ENCODE data around the gene MYL7. TPM values are rescaled to one million over a fixed set of nuclear protein-coding genes. Genes with fewer than 3 reads are reported as not detected.

MYL7 gene, protein sequence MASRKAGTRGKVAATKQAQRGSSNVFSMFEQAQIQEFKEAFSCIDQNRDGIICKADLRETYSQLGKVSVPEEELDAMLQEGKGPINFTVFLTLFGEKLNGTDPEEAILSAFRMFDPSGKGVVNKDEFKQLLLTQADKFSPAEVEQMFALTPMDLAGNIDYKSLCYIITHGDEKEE
- total RNA-seq = 0.47 TPM in 1 of 2 replicates, not detected in the other

DNA sequence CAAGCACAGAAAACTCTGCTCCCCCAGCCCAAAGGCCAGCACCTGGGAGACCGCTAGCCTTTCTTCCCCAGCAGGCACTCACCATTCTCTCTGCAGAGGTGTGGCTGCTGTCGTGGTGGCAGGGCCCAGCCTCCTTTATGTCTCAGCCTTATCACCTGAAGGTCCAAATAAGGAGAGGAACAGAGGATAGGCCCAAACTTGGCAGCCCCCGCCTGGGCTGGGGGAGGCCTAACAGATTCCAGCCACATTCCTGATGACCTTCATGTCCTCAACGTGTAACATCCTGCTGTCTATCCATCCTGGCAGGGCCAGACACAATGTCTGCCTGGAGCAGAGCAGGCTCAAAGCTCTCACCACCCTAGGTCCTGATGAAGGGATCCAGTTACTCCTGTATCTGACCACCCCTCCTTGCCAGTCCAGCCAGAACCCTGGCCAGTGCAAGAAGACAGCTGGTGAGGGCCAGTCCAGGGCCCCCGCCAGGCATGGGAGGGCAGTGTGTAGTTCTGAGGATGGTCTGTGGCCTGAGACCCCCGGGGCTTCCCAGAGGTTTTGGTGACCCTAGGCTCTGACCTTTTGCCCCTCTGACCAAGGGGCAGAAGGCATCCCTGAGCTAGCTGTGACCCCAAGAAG is at the start of gene MYL7:
Gene MYL7, minus strand, starts transcription at position 112 of the 630 bp plus-strand sequence. Its CDS starts 27 bp downstream, at position 85.

DNA sequence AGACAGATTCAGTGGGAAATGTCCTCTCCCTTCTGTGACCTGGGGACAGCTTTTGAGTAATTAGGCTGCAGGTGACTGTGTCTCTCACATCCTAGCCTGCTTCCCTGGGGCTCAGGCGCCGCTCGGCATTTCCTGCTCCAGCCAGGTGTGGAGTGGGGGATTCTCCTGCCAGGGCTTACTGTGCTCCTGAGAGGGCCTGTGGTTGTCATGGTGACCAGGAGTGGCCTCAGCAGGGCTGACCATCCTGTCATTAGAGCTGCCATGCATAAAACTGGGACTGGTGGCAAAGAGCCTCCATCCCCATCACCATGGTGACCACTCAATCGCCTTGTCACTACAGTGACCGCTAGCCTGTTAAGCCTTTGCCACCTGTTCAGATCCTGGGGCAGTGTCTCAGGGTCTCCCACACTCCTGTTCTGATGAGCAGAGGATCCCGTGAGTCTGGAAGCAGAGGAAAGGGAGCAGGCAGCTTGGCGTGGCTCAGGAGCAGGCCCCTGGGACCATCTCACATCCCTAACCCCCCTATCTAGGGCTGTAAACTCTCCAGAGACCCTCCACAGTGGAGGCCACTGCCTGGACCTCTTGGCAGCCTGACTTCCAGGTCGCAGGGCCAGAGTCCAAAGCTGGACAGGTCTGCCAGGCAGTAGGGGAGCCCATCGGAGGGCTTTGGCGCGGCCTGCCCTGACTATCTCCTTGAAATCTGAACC is 48.3 kb upstream of the MYL7 start, which contains the start of gene GCK:
Gene GCK, minus strand, starts transcription at position 154 of the 707 bp plus-strand sequence. CDS start 486 bp downstream, outside the sequence.

DNA sequence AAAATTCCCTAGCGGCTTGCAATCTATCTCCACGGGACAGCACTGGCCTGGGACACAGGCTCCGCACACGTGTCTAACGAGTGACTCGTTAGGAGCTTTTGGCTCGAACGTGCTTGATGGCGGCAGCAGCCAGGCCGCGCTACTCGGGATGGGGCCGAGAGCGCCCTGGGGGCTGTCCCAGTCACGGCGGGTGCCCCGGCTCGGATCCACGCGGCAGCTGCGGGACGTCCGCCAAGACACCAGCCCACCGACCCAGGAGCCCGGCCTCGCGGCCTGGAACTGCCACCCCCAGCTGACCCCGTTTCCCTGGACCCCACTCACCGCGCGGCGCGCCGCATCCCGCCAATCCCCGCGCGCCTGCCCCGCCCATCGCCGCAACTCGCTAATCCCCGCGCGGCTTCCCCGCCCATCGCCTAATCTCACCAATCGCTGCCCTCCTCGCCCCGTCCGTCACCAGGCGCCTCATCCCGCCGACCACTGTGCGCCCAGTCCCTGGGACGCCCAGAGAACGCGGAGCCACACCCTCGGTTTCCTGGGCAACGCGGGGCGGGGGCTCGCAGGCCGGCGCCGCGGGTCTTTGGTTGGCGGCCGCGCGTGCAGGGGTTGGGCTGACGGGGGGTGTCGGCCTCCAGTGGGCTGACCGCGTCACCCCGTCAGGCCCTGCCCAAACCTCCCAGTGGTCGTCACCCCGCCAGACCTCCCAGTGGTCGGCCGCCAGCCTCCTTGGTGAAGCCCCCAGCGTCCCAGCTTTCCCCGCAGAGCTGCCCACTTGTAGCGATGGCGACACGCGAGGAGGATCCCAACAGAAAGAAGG is 17.7 kb downstream of the MYL7 start, which contains the start of gene POLD2:
Gene POLD2, minus strand, starts transcription at position 359 of the 814 bp plus-strand sequence. CDS start 1,495 bp downstream, outside the sequence.

DNA sequence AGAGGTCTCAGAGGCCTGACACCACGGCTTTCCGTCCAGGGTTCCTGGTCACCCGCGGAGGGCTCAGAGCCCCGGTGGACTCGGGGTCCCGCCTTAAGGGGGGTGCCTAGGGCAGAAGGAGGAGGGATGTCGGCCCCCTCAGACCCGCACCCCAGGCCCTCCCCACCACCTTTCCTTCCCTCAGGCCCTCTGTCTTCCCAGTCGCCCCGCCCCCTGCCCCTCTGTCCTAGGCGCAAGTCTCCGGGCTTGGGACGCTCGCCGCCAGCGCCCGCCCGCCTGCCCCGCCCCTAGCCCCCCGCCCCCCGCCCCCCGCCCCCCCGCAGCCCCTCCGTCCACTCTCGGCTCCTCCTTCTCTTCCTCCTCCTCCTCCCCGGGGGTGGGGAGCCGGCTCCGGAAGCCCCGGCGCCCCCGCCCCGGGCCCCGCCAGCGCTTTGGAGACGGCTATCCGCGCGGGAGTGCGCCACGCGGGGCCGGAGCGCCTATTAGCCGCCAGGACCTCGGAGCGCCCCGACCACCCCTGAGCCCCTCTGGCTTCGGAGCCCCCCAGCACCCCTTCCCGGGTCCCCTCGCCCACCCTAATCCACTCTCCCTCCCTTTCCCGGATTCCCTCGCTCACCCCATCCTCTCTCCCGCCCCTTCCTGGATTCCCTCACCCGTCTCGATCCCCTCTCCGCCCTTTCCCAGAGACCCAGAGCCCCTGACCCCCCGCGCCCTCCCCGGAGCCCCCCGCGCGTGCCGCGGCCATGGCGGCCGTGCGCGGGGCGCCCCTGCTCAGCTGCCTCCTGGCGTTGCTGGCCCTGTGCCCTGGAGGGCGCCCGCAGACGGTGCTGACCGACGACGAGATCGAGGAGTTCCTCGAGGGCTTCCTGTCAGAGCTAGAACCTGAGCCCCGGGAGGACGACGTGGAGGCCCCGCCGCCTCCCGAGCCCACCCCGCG is 36.9 kb downstream of the MYL7 start, which contains the start of gene AEBP1:
Gene AEBP1, plus strand, starts transcription at position 423 of the 937 bp plus-strand sequence. Its CDS starts 321 bp downstream, at position 744.

Other genes with a start within 250 kb of the MYL7 start
- gene URGCP, start 234.7 kb downstream of the MYL7 start, total RNA-seq = 27.0 and 27.4 TPM in 2 replicates
- gene UBE2D4, start 214.9 kb downstream of the MYL7 start, total RNA-seq = 4.7 and 12.1 TPM in 2 replicates
- under 0.01 TPM in 1 of 2 replicates, not detected in the other for gene SPDYE1, start 143.4 kb downstream of the MYL7 start, total RNA-seq
- 101 and 140 TPM in 2 replicates for gene DBNL, start 96.6 kb downstream of the MYL7 start, total RNA-seq
- 0.09 and 0.63 TPM in 2 replicates for gene PGAM2, start 75.8 kb downstream of the MYL7 start, total RNA-seq
- gene POLM, start 58.8 kb downstream of the MYL7 start, total RNA-seq = 7.6 and 9.9 TPM in 2 replicates
- gene AEBP1, start 37.0 kb downstream of the MYL7 start, total RNA-seq = 16.6 and 20.2 TPM in 2 replicates
- gene POLD2, start 17.8 kb downstream of the MYL7 start, total RNA-seq = 57.8 and 61.7 TPM in 2 replicates
- 1.1 and 3.2 TPM in 2 replicates for gene GCK, start 48.1 kb upstream of the MYL7 start, total RNA-seq
- gene YKT6, start 59.6 kb upstream of the MYL7 start, total RNA-seq = 45.6 and 70.6 TPM in 2 replicates
- gene CAMK2B, start 184.3 kb upstream of the MYL7 start, total RNA-seq = 0.17 TPM in 1 of 2 replicates, not detected in the other